DMS153 treated with DMSO at 0.1 percent for 48 hours (cell line): ENCODE data around the gene USP10.

Experiments
- DNase-seq: peaks from one replicate; lab custom pipeline; 2025; ENCODE audit not compliant: unreplicated experiment; lab: John Stamatoyannopoulos, UW

USP10 gene

GRCh38 chr16:84699147-84699711 lies 571 bp upstream of the USP10 start:
- DNase-seq = no peak

GRCh38 chr16:84700446-84701300 lies 873 bp downstream of the USP10 start:
- no peak for DNase-seq

GRCh38 chr16:84703681-84704080 lies 3.9 kb downstream of the USP10 start:
- DNase-seq = no peak

GRCh38 chr16:84704253-84704652 lies 4.5 kb downstream of the USP10 start:
- DNase-seq = no peak

GRCh38 chr16:84706856-84707255 lies 7.1 kb downstream of the USP10 start:
- DNase-seq = no peak

- DNase-seq = no peak
Measured at GRCh38 chr16:84709609-84710008, 9.8 kb downstream of the USP10 start.

GRCh38 chr16:84710686-84711085 lies 10.9 kb downstream of the USP10 start:
- DNase-seq = no peak

GRCh38 chr16:84712138-84712671 lies 12.4 kb downstream of the USP10 start:
- DNase-seq = no peak

- DNase-seq = no peak
Measured at GRCh38 chr16:84712801-84713775, 13.3 kb downstream of the USP10 start.

GRCh38 chr16:84714028-84714427 lies 14.2 kb downstream of the USP10 start:
- DNase-seq = no peak

- no peak for DNase-seq
Measured at GRCh38 chr16:84715424-84715823, 15.6 kb downstream of the USP10 start.

GRCh38 chr16:84715854-84716253 lies 16.1 kb downstream of the USP10 start:
- no peak for DNase-seq

- no peak for DNase-seq
Measured at GRCh38 chr16:84716740-84717139, 16.9 kb downstream of the USP10 start.

GRCh38 chr16:84717484-84717883 lies 17.7 kb downstream of the USP10 start:
- DNase-seq = no peak

- DNase-seq = no peak
Measured at GRCh38 chr16:84720177-84720579, 20.4 kb downstream of the USP10 start.

- no peak for DNase-seq
Measured at GRCh38 chr16:84722068-84722467, 22.3 kb downstream of the USP10 start.

- no peak for DNase-seq
Measured at GRCh38 chr16:84723906-84724305, 24.1 kb downstream of the USP10 start.

- DNase-seq = no peak
Measured at GRCh38 chr16:84724606-84725309, 25.0 kb downstream of the USP10 start.

- no peak for DNase-seq
Measured at GRCh38 chr16:84725481-84726078, 25.8 kb downstream of the USP10 start.

- peak; percentile 65 for DNase-seq
Measured at GRCh38 chr16:84726079-84726668, 26.4 kb downstream of the USP10 start.
